Astrocyte of the cerebellum (primary cell): ENCODE data around the gene SMIM20.

ENCODE experiments used
- DNase-seq: peaks from one replicate; pipeline ENCODE4 v3.0.0-alpha.2; 2011; ENCODE audit warnings: low read depth
- H3K4me3 ChIP-seq: 2 replicates; pipeline ENCODE4 v1.5.1; 2011; ENCODE audit warnings: mild to moderate bottlenecking, low read depth, low read length, moderate library complexity
- CTCF ChIP-seq: IDR thresholded peaks from 2 replicates; pipeline ENCODE4 v1.5.1; 2012; ENCODE audit warnings: low read length, low read depth, moderate library complexity, mild to moderate bottlenecking; ENCODE audit errors: missing control alignments
- in situ Hi-C: cut with HindIII; loops from 2 replicates; pipeline ENCODE4 v1.10.0; 2017; ENCODE audit warnings: low sequenced_read_pairs

Gene SMIM20

GRCh38 chr4:25930731-25931354, 16.8 kb downstream of the SMIM20 start:
- DNase-seq, result no peak
- TF ChIP-seq CTCF, result no peak
- no peak overlapping the region for H3K4me3 ChIP-seq
- in situ Hi-C loops, result no loop called here

GRCh38 chr4:25936696-25937095, 22.7 kb downstream of the SMIM20 start:
- no peak for DNase-seq
- no peak overlapping the region for H3K4me3 ChIP-seq
- TF ChIP-seq CTCF, result no peak
- in situ Hi-C loops, result no loop called here

GRCh38 chr4:25937801-25938200, 23.8 kb downstream of the SMIM20 start:
- peak; percentile 90 for DNase-seq
- in situ Hi-C loops, result no loop called here
- no peak for TF ChIP-seq CTCF
- no peak overlapping the region for H3K4me3 ChIP-seq

- TF ChIP-seq CTCF, result no peak
- DNase-seq, result no peak
- H3K4me3 ChIP-seq, result no peak overlapping the region
- in situ Hi-C loops, result no loop called here
These were observed 24.3 kb downstream of the SMIM20 start for GRCh38 chr4:25938366-25938765.

- H3K4me3 ChIP-seq, result no peak overlapping the region
- no peak for DNase-seq
- TF ChIP-seq CTCF, result no peak
- in situ Hi-C loops, result no loop called here
These were observed 24.8 kb downstream of the SMIM20 start for GRCh38 chr4:25938787-25939186.

GRCh38 chr4:25939330-25939729, 25.3 kb downstream of the SMIM20 start:
- peak; percentile 11 for TF ChIP-seq CTCF
- in situ Hi-C loops, result no loop called here
- H3K4me3 ChIP-seq, result no peak overlapping the region
- no peak for DNase-seq
